Measurements from ENCODE around the gene MACROD1.
A peak's percentile ranks its signal among the peaks of the same experiment; 100 is the strongest.

The MACROD1 gene

DNA sequence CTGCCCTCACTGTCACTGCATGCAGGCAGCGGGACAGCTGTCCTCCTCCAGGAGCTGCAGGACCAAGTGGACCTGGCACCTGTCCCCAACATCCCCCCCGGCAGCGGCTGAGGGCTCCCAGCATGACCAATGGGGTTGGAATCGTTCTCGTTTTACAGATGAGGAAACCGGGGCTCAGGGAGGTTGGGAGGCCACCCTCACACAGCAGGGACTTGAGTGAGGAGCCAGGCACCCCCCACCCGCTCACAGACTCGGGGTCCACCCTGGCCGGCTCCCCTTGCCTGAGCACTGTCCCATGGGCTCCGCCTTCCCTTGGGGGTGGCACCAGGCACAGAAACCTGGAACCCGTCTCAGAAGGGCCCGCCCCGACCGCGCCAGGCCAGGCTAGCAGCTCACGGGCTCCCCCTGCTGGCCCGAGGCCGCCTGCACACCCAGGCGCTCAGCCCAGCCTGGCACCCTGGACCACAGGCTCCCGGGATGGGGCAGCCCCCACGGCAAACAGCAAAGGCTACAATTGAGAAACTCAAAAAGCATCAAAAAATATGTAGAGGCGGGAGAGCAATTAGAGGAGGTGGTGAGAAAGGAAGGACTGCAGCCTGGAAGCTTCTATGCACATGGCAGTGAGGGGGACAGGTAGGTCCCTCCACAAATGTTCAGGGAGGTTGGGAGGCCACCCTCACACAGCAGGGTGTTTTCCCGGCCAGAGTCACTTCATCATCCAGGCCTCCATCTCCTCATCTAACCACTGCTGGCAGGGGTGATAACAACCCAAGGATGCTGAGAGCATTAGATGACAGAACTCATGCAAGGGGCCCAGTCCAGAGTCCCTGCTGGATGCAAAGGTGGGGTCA lies 12.8 kb downstream of the MACROD1 start:
- DNase-seq (ENCODE audit: low read depth): peak; percentile 21
- TF ChIP-seq, protein P1, sequence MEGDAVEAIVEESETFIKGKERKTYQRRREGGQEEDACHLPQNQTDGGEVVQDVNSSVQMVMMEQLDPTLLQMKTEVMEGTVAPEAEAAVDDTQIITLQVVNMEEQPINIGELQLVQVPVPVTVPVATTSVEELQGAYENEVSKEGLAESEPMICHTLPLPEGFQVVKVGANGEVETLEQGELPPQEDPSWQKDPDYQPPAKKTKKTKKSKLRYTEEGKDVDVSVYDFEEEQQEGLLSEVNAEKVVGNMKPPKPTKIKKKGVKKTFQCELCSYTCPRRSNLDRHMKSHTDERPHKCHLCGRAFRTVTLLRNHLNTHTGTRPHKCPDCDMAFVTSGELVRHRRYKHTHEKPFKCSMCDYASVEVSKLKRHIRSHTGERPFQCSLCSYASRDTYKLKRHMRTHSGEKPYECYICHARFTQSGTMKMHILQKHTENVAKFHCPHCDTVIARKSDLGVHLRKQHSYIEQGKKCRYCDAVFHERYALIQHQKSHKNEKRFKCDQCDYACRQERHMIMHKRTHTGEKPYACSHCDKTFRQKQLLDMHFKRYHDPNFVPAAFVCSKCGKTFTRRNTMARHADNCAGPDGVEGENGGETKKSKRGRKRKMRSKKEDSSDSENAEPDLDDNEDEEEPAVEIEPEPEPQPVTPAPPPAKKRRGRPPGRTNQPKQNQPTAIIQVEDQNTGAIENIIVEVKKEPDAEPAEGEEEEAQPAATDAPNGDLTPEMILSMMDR (conservative IDR thresholded peaks at IDR 0.05; ENCODE audit: control insufficient read depth, insufficient read depth, low read depth, low read length): peak; percentile 68
- H3K4me3 ChIP-seq (ENCODE audit: control insufficient read depth, low read depth, low read length): no peak overlapping the region

DNA sequence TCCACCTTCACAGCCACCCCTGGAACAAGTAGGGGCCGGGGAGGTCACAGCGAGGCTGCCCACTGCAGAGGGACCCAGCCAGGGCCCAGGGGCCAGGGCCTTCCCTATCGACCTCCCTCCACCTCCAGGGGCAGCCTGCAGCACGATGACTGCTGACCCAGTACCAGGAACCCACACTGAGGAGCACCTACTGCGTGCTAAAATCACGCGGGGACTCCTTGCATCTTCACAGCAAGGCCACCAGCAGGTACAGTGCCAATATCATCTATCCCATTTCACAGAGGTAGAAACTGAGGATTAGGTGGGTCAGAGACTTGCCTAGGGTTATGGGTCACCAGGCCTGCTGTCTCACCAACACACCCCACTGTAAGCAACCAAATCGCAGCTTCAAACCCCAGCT lies 14.6 kb downstream of the MACROD1 start:
- TF ChIP-seq, protein P1 (conservative IDR thresholded peaks at IDR 0.05; ENCODE audit: control insufficient read depth, insufficient read depth, low read depth, low read length): no peak

DNA sequence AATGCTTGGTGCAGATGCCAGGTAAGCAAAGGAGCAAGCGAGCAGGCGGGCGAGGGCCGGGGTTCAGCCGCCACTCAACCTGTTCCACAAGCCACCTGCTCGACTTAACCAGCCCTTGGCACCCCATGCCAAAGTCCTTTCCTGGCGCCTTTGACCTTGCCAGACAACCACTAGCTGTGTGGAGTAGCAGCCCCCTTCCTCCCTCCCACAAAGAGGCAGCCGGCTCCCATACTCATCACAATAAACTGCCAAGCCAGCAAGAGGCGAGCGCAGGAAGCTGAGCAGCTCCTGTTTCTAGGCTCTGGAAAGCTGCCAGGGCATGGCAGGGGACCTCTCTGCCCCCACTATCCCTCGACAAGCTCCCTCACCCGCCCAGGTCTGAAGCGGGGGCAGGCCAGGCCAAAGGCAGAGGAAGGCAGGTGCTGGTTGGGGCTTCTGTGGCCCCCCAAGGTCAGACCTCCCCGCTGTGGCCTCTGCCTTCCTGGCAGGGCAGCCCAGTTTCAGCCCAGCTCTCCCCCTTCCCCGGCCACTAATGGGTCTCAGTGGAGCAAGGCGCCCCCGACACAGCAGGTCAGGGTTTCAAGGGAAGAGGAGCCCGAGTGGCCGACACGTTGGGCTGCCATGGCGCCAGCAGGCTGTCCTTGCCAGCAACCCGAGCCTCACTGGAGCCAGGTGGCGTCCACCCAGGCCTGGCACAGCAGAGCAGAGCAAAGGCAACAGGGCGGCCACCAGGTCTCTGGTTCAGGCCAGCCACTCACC lies 15.3 kb downstream of the MACROD1 start:
- TF ChIP-seq, protein P1 (conservative IDR thresholded peaks at IDR 0.05; ENCODE audit: control insufficient read depth, insufficient read depth, low read depth, low read length): no peak
- H3K4me3 ChIP-seq (ENCODE audit: control insufficient read depth, low read depth, low read length): no peak overlapping the region
- no peak for DNase-seq (ENCODE audit: low read depth)

More for the DNA sequence above, 14.6 kb downstream of the MACROD1 start:
- no peak overlapping the region for H3K4me3 ChIP-seq (ENCODE audit: control insufficient read depth, low read depth, low read length)
- DNase-seq (ENCODE audit: low read depth): no peak

DNA sequence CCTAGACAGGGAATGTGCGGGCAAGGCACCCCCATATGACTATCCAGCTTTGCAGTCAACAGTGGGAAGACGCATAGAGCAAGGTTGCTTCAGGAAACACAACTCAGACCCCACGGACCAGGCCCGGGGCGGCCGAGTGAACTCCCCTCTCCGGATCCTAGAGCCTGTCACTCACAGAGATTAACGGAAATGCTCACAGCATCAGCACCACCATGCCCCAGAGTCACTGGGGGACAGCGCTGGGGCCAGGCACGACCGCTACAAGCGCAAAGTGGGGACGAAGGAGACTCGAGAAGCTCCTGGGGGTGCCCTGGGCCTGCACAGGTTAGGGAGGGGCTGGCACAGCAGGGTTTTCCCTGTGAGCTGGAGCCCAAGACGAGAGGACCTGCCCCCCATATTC lies 15.9 kb downstream of the MACROD1 start:
- H3K4me3 ChIP-seq (ENCODE audit: control insufficient read depth, low read depth, low read length): no peak overlapping the region
- TF ChIP-seq, protein P1 (conservative IDR thresholded peaks at IDR 0.05; ENCODE audit: control insufficient read depth, insufficient read depth, low read depth, low read length): no peak
- no peak for DNase-seq (ENCODE audit: low read depth)

DNA sequence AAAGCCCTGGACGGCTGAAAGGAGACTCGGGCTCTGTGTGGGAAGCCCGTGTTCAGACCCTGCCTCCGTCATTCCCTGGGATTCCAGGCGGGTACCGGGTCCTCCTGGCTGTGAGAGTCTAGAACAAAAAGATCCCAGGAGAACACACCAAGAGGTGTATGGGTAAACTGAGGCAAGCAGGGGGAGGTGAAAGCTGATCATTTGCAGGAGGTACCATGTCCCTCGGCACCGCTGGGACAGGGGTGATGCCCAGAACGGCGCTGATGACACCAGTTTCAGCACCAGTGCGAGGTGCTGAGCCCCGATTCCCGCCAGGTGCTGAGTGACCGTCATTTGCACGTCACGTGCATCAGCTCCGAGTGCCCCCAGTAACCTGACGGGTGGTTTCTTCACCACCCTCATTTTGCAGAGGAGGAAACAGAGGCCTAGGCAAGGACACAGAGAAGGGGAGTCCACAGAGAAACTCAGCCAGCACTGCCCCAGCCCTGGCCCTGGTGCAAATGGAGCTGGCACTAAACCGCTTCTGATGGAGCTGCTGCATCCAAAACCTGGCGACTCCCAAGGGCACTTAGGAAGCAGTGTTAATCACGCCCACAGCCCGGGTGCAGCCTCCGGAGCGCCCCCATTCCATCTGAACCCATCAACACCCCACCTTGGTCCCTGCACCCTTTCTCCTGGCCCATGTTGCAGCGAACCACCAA lies 16.8 kb downstream of the MACROD1 start:
- TF ChIP-seq, protein P1 (conservative IDR thresholded peaks at IDR 0.05; ENCODE audit: control insufficient read depth, insufficient read depth, low read depth, low read length): no peak
- no peak for DNase-seq (ENCODE audit: low read depth)
- H3K4me3 ChIP-seq (ENCODE audit: control insufficient read depth, low read depth, low read length): no peak overlapping the region

DNA sequence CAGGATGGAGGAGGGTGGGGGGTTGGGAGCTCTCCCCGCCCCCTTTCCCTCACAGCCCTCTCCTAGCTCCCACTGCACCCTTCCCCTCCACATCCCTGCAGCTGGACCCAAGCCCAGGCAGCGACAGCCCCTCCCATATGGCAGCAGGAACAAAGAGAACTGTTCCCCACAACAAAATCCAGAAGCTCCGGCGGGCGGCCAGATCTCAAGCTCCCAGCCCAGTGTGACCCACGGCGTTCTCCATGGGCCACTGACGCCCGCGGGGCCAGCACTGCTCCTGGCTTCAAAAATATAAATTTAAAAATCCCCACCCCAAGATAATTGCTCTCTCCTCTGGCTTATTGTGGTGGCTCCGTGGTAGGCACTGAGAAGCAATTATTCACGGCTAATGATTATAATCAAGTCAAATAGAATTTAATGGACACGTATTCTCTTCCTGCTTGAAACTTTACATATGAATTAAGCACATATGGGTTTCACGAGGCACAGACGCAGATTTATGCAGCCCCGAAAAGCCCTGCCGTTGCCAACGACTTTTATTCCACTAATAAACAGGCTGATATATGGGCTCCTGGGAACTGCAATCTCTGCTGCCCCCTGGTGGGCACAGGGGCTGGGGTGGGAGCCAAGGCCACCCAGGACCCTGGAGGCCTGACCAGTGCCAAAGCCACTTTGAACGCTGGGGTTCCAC lies 17.5 kb downstream of the MACROD1 start:
- peak overlapping the region; percentile 4 for H3K4me3 ChIP-seq (ENCODE audit: control insufficient read depth, low read depth, low read length)
- TF ChIP-seq, protein P1 (conservative IDR thresholded peaks at IDR 0.05; ENCODE audit: control insufficient read depth, insufficient read depth, low read depth, low read length): peak; percentile 84
- peak; percentile 76 for DNase-seq (ENCODE audit: low read depth)

Data from fibroblast of mammary gland (primary cell).